HepG2 (cell line): ENCODE data around the gene CBX2. TPM values are rescaled to one million over a fixed set of nuclear protein-coding genes. Genes with fewer than 3 reads are reported as not detected.

Experiments
- MED1 ChIP-seq: sonication (generic); formaldehyde crosslinking; IDR thresholded peaks from 2 replicates; pipeline ENCODE4 v1.4.0; 2020; ENCODE audit warnings: missing genetic modification reagents
- SIX4 ChIP-seq: sonication (generic); formaldehyde crosslinking; IDR thresholded peaks from 2 replicates; pipeline ENCODE4 v1.4.0; 2020; ENCODE audit warnings: missing genetic modification reagents
- SRF ChIP-seq: IDR thresholded peaks from 2 replicates; pipeline ENCODE4 v1.6.1; 2011; ENCODE audit warnings: mild to moderate bottlenecking, low read depth, low read length, moderate library complexity
- TBP ChIP-seq: sonication (generic); formaldehyde crosslinking; IDR thresholded peaks from 2 replicates; pipeline ENCODE4 v1.5.0; 2020; ENCODE audit warnings: missing genetic modification reagents
- TMF1 ChIP-seq: sonication (generic); formaldehyde crosslinking; IDR thresholded peaks from 2 replicates; pipeline ENCODE4 v1.8.1; 2022; ENCODE audit warnings: low read depth, missing genetic modification reagents
- YEATS2 ChIP-seq: sonication (generic); formaldehyde crosslinking; IDR thresholded peaks from 2 replicates; pipeline ENCODE4 v1.4.0; 2020; ENCODE audit warnings: missing genetic modification reagents, borderline replicate concordance
- ZBTB10 ChIP-seq: sonication (generic); formaldehyde crosslinking; IDR thresholded peaks from 2 replicates; pipeline ENCODE4 v1.4.0; 2020; ENCODE audit warnings: missing genetic modification reagents, borderline replicate concordance
- ZNF275 ChIP-seq: sonication (generic); formaldehyde crosslinking; IDR thresholded peaks from 2 replicates; pipeline ENCODE4 v1.8.0; 2022; ENCODE audit warnings: missing genetic modification reagents, mild to moderate bottlenecking, inconsistent platforms, borderline replicate concordance
- ZNF354B ChIP-seq: sonication (generic); formaldehyde crosslinking; IDR thresholded peaks from 2 replicates; pipeline ENCODE4 v1.8.0; 2022; ENCODE audit warnings: mild to moderate bottlenecking, missing genetic modification reagents
- ZNF709 ChIP-seq: sonication (generic); formaldehyde crosslinking; IDR thresholded peaks from 2 replicates; pipeline ENCODE4 v1.5.0; 2020; ENCODE audit warnings: mild to moderate bottlenecking, missing genetic modification reagents
- ZNF782 ChIP-seq: sonication (generic); formaldehyde crosslinking; IDR thresholded peaks from 2 replicates; pipeline ENCODE4 v1.4.0; 2020; ENCODE audit warnings: missing genetic modification reagents, mild to moderate bottlenecking, borderline replicate concordance
- ZNF784 ChIP-seq: sonication (generic); formaldehyde crosslinking; IDR thresholded peaks from 2 replicates; pipeline ENCODE4 v1.5.1; 2020; ENCODE audit warnings: missing genetic modification reagents, mild to moderate bottlenecking, borderline replicate concordance
- ZNF816 ChIP-seq: sonication (generic); formaldehyde crosslinking; IDR thresholded peaks from 2 replicates; pipeline ENCODE4 v1.8.0; 2022; ENCODE audit warnings: missing genetic modification reagents, mild to moderate bottlenecking, borderline replicate concordance
- polyA plus RNA-seq, 8 experiments: library from polyadenylated mRNA; depleted of rRNA in 3 of 8; stranded (reverse) in 7 of 8; unstranded in 1 of 8; fragments of >200 nt; fragmentation: Illumina TruSeq in 4 of 8; extraction: Trizol in 4 of 8; gene quantifications; 2 replicates each; pipeline versions ENCODE4 v1.2.1 to v1.2.3, GENCODE V29; 2011 to 2016; ENCODE audit warnings: low read depth in 4 of 8, missing spikeins in 1 of 8, mixed read lengths in 1 of 8; ENCODE audit not compliant: insufficient read depth in 1 of 8
- total RNA-seq, 5 experiments: library from RNA; depleted of rRNA; stranded (reverse); fragments of >200 nt; fragmentation: Illumina TruSeq; extraction: Trizol; gene quantifications; 2 replicates each; pipeline ENCODE4 v1.2.3, GENCODE V29; 2016; ENCODE audit warnings: low read depth in 1 of 5
- TF ChIP-seq, protein P1 (sequence below): IDR thresholded peaks from 2 replicates; pipeline ENCODE4 v1.6.1; 2016; ENCODE audit warnings: missing biosample characterization, missing genetic modification reagents, low read depth
- TF ChIP-seq, protein P2 (sequence below): sonication (generic); formaldehyde crosslinking; IDR thresholded peaks from 2 replicates; pipeline ENCODE4 v1.4.0; 2020; ENCODE audit warnings: missing genetic modification reagents
- TF ChIP-seq, protein P3 (sequence below): sonication (generic); formaldehyde crosslinking; IDR thresholded peaks from 2 replicates; pipeline ENCODE4 v1.5.0; 2020; ENCODE audit warnings: mild to moderate bottlenecking, missing genetic modification reagents
- TF ChIP-seq, protein P4 (sequence below): sonication (generic); formaldehyde crosslinking; IDR thresholded peaks from 2 replicates; pipeline ENCODE4 v1.8.1; 2022; ENCODE audit warnings: mild to moderate bottlenecking, missing genetic modification reagents

CBX2 gene
- total and polyA plus RNA-seq, 2 of the 13 experiments (the other 11 are each of a cell fraction or from before 2014, with no cell fraction given), result 14.5 to 31.1 TPM

- 0 out of 2 replicates have a peak, but pooled peaks have one; percentile 49 for TF ChIP-seq ZNF275 (CRISPR knock-in tag)
- TF ChIP-seq ZBTB10 (CRISPR knock-in tag), result 0 out of 2 replicates have a peak, but pooled peaks have one; percentile 60
- TF ChIP-seq TMF1 (CRISPR knock-in tag), result no peak
- TF ChIP-seq, protein P1, sequence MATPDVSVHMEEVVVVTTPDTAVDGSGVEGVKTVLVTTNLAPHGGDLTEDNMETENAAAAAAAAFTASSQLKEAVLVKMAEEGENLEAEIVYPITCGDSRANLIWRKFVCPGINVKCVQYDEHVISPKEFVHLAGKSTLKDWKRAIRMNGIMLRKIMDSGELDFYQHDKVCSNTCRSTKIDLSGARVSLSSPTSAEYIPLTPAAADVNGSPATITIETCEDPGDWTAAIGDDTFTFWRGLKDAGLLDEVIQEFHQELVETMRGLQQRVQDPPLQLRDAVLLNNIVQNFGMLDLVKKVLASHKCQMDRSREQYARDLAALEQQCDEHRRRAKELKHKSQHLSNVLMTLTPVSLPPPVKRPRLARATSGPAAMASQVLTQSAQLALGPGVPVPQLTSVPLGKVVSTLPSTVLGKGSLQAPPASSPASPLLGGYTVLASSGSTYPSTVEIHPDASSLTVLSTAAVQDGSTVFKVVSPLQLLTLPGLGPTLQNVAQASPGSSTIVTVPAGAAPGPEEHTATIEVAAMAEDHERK (CRISPR knock-in tag), result no peak
- no peak for TF ChIP-seq SRF
- TF ChIP-seq ZNF709, result peak; percentile 70; the same call in 1 of the 2 replicates
- TF ChIP-seq, protein P2, sequence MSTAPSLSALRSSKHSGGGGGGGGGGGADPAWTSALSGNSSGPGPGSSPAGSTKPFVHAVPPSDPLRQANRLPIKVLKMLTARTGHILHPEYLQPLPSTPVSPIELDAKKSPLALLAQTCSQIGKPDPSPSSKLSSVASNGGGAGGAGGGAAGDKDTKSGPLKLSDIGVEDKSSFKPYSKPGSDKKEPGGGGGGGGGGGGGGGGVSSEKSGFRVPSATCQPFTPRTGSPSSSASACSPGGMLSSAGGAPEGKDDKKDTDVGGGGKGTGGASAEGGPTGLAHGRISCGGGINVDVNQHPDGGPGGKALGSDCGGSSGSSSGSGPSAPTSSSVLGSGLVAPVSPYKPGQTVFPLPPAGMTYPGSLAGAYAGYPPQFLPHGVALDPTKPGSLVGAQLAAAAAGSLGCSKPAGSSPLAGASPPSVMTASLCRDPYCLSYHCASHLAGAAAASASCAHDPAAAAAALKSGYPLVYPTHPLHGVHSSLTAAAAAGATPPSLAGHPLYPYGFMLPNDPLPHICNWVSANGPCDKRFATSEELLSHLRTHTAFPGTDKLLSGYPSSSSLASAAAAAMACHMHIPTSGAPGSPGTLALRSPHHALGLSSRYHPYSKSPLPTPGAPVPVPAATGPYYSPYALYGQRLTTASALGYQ (CRISPR knock-in tag), result peak; percentile 54; the same call in 1 of the 2 replicates
- TF ChIP-seq ZNF782, result no peak
- TF ChIP-seq ZNF784 (CRISPR knock-in tag), result no peak
- TF ChIP-seq, protein P3, sequence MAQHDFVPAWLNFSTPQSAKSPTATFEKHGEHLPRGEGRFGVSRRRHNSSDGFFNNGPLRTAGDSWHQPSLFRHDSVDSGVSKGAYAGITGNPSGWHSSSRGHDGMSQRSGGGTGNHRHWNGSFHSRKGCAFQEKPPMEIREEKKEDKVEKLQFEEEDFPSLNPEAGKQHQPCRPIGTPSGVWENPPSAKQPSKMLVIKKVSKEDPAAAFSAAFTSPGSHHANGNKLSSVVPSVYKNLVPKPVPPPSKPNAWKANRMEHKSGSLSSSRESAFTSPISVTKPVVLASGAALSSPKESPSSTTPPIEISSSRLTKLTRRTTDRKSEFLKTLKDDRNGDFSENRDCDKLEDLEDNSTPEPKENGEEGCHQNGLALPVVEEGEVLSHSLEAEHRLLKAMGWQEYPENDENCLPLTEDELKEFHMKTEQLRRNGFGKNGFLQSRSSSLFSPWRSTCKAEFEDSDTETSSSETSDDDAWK (CRISPR knock-in tag), result no peak
- TF ChIP-seq, protein P4, sequence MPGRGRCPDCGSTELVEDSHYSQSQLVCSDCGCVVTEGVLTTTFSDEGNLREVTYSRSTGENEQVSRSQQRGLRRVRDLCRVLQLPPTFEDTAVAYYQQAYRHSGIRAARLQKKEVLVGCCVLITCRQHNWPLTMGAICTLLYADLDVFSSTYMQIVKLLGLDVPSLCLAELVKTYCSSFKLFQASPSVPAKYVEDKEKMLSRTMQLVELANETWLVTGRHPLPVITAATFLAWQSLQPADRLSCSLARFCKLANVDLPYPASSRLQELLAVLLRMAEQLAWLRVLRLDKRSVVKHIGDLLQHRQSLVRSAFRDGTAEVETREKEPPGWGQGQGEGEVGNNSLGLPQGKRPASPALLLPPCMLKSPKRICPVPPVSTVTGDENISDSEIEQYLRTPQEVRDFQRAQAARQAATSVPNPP, result no peak
- no peak for TF ChIP-seq ZNF354B (CRISPR knock-in tag)
- no peak for TF ChIP-seq SIX4 (CRISPR knock-in tag)
- no peak for TF ChIP-seq TBP
- no peak for TF ChIP-seq MED1 (CRISPR knock-in tag)
- TF ChIP-seq ZNF816, result no peak
- no peak for TF ChIP-seq YEATS2 (CRISPR knock-in tag)
Measured at GRCh38 chr17:79789943-79790804, 12.2 kb downstream of the CBX2 start (continued).
